SK-N-SH (cell line): ENCODE results near the gene ARAP1.

Experiments used
- ELF1 ChIP-seq: IDR thresholded peaks from 2 replicates; pipeline ENCODE4 v1.4.0; 2012
- EP300 ChIP-seq, 2 experiments: IDR thresholded peaks; 2 replicates each; pipeline versions ENCODE4 v1.4.0 to v1.6.1; 2012; ENCODE audit warnings: borderline replicate concordance in 1 of 2, low read depth in 1 of 2, low read length in 1 of 2
- EZH2phosphoT487 ChIP-seq: fragments of 200-600 bp; sonication (generic); IDR thresholded peaks from 2 replicates; pipeline ENCODE4 v1.6.1; 2017; ENCODE audit warnings: low read depth, mixed run types, mild to moderate bottlenecking, antibody characterized with exemption, moderate library complexity, borderline replicate concordance
- FOXM1 ChIP-seq: IDR thresholded peaks from 2 replicates; pipeline ENCODE4 v1.4.0; 2012; ENCODE audit warnings: low read depth, mild to moderate bottlenecking
- POLR2AphosphoS5 ChIP-seq: IDR thresholded peaks from 2 replicates; pipeline ENCODE4 v1.6.1; 2012; ENCODE audit warnings: low read depth, low read length
- RAD21 ChIP-seq: IDR thresholded peaks from 2 replicates; pipeline ENCODE4 v1.6.1; 2012; ENCODE audit warnings: mild to moderate bottlenecking, low read length
- RFX5 ChIP-seq: IDR thresholded peaks from 2 replicates; pipeline ENCODE4 v1.6.1; 2012; ENCODE audit warnings: mild to moderate bottlenecking, improper control_type of control experiment, low read length
- YY1 ChIP-seq: IDR thresholded peaks from 2 replicates; pipeline ENCODE4 v1.4.0; 2012; ENCODE audit warnings: low read depth, mild to moderate bottlenecking
- TF ChIP-seq, protein P1 (sequence below): fragments of 200-600 bp; sonication (generic); IDR thresholded peaks from 2 replicates; pipeline ENCODE4 v1.6.1; 2017; ENCODE audit warnings: antibody characterized with exemption, mild to moderate bottlenecking, moderate library complexity
- TF ChIP-seq, protein P2 (sequence below): IDR thresholded peaks from 2 replicates; pipeline ENCODE4 v1.4.0; 2012; ENCODE audit warnings: low read depth, borderline replicate concordance

DNA sequence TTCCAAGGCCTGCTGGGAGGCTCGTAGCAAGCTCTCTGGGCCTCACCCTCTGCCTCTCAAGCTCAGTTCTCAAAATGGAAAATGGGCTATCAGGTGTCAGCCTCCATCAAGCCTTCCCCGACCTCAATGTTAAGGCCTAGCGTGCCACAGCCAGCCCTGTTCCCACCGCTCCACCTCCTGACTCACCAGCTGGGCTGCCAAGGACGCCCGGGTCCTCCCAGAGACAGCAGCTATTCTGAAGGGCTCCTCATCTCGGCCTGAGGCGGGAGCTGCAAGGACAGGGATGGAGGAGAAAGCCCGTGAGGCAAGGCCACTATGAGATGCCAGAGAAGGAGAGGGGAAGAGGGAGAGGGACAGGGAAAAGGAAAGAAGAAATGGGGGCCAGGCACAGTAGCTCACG is 19.9 kb downstream of the ARAP1 start:
- TF ChIP-seq, protein P1, sequence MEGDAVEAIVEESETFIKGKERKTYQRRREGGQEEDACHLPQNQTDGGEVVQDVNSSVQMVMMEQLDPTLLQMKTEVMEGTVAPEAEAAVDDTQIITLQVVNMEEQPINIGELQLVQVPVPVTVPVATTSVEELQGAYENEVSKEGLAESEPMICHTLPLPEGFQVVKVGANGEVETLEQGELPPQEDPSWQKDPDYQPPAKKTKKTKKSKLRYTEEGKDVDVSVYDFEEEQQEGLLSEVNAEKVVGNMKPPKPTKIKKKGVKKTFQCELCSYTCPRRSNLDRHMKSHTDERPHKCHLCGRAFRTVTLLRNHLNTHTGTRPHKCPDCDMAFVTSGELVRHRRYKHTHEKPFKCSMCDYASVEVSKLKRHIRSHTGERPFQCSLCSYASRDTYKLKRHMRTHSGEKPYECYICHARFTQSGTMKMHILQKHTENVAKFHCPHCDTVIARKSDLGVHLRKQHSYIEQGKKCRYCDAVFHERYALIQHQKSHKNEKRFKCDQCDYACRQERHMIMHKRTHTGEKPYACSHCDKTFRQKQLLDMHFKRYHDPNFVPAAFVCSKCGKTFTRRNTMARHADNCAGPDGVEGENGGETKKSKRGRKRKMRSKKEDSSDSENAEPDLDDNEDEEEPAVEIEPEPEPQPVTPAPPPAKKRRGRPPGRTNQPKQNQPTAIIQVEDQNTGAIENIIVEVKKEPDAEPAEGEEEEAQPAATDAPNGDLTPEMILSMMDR: no peak
- no peak for TF ChIP-seq YY1
- TF ChIP-seq ELF1: no peak
- no peak for TF ChIP-seq RAD21
- TF ChIP-seq, protein P2, sequence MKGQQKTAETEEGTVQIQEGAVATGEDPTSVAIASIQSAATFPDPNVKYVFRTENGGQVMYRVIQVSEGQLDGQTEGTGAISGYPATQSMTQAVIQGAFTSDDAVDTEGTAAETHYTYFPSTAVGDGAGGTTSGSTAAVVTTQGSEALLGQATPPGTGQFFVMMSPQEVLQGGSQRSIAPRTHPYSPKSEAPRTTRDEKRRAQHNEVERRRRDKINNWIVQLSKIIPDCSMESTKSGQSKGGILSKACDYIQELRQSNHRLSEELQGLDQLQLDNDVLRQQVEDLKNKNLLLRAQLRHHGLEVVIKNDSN: no peak
- TF ChIP-seq FOXM1: no peak
- no peak for TF ChIP-seq EP300 (IDR thresholded peaks at IDR 0.05; ENCODE audit: borderline replicate concordance in 1 of 2, low read depth in 1 of 2, low read length in 1 of 2)
- no peak for TF ChIP-seq EZH2phosphoT487
- TF ChIP-seq POLR2AphosphoS5: no peak
- no peak for TF ChIP-seq RFX5
